Trophoblast cell (in vitro differentiated cells and primary cell): Measurements from ENCODE around the gene TLE3. TPM values are rescaled to one million over a fixed set of nuclear protein-coding genes. Genes with fewer than 3 reads are reported as not detected.
A peak's percentile ranks its signal among the peaks of the same experiment; 100 is the strongest.

Experiments used
- DNase-seq, 2 donors: peaks; one replicate each; pipeline ENCODE4 v3.0.0-alpha.2; 2016
- H2AFZ ChIP-seq: 2 replicates; pipeline ENCODE4 v1.6.1; 2013; ENCODE audit warnings: low read length, moderate library complexity, mild to moderate bottlenecking; ENCODE audit not compliant: insufficient read depth, poor library complexity
- H2AK5ac ChIP-seq: 2 replicates; pipeline ENCODE4 v1.6.1; 2013; ENCODE audit warnings: mild to moderate bottlenecking, low read length
- H2BK120ac ChIP-seq: 2 replicates; pipeline ENCODE4 v1.6.1; 2013; ENCODE audit warnings: low read length, mild to moderate bottlenecking, moderate library complexity; ENCODE audit not compliant: insufficient read depth, poor library complexity
- H2BK12ac ChIP-seq: 2 replicates; pipeline ENCODE4 v1.6.1; 2013; ENCODE audit warnings: mild to moderate bottlenecking, low read length, moderate library complexity
- H2BK5ac ChIP-seq: 2 replicates; pipeline ENCODE4 v1.6.1; 2013; ENCODE audit warnings: low read length, low read depth, moderate library complexity, mild to moderate bottlenecking; ENCODE audit not compliant: poor library complexity
- H3K14ac ChIP-seq: 2 replicates; pipeline ENCODE4 v1.6.1; 2013; ENCODE audit warnings: mild to moderate bottlenecking, low read length
- H3K18ac ChIP-seq: 2 replicates; pipeline ENCODE4 v1.6.1; 2013; ENCODE audit warnings: mild to moderate bottlenecking, low read length
- H3K23ac ChIP-seq: 2 replicates; pipeline ENCODE4 v1.6.1; 2013; ENCODE audit warnings: low read length
- H3K27ac ChIP-seq: 2 replicates; pipeline ENCODE4 v1.5.1; 2013; ENCODE audit warnings: low read depth, mild to moderate bottlenecking, inconsistent platforms, low read length, moderate library complexity
- H3K27me3 ChIP-seq: 2 replicates; pipeline ENCODE4 v1.6.1; 2013; ENCODE audit warnings: inconsistent platforms, mild to moderate bottlenecking, low read length, moderate library complexity; ENCODE audit not compliant: insufficient read depth
- H3K36me3 ChIP-seq, 2 experiments: 1 replicate in 1 of 2; 2 replicates in 1 of 2; pipeline ENCODE4 v1.6.1; 2013; ENCODE audit warnings: low read length in 2 of 2, mild to moderate bottlenecking in 2 of 2, moderate library complexity in 1 of 2; ENCODE audit not compliant: insufficient read depth in 2 of 2, control insufficient read depth in 1 of 2
- H3K4ac ChIP-seq: 2 replicates; pipeline ENCODE4 v1.6.1; 2013; ENCODE audit warnings: low read depth, mild to moderate bottlenecking, low read length, moderate library complexity
- H3K4me1 ChIP-seq, 2 experiments: 1 replicate in 1 of 2; 2 replicates in 1 of 2; pipeline ENCODE4 v1.6.1; 2013; ENCODE audit warnings: low read length in 2 of 2, mild to moderate bottlenecking in 2 of 2, moderate library complexity in 1 of 2; ENCODE audit not compliant: insufficient read depth in 2 of 2, control insufficient read depth in 1 of 2
- H3K4me2 ChIP-seq: 2 replicates; pipeline ENCODE4 v1.6.1; 2013; ENCODE audit warnings: inconsistent platforms, mild to moderate bottlenecking, low read length, moderate library complexity
- H3K4me3 ChIP-seq: 2 replicates; pipeline ENCODE4 v1.5.1; 2013; ENCODE audit warnings: mild to moderate bottlenecking, low read depth, low read length, inconsistent platforms
- H3K79me1 ChIP-seq: one replicate; pipeline ENCODE4 v1.6.1; 2013; ENCODE audit warnings: low read length
- H3K79me2 ChIP-seq: 2 replicates; pipeline ENCODE4 v1.6.1; 2013; ENCODE audit warnings: low read length, mild to moderate bottlenecking; ENCODE audit not compliant: control insufficient read depth, insufficient read depth, poor library complexity
- H3K9ac ChIP-seq: 2 replicates; pipeline ENCODE4 v1.6.1; 2013; ENCODE audit warnings: mild to moderate bottlenecking, low read length
- H3K9me3 ChIP-seq: 2 replicates; pipeline ENCODE4 v1.6.1; 2013; ENCODE audit warnings: low read depth, mild to moderate bottlenecking, control low read depth, inconsistent platforms, low read length; ENCODE audit not compliant: insufficient read depth
- H4K12ac ChIP-seq: 2 replicates; pipeline ENCODE4 v1.6.1; 2013; ENCODE audit warnings: low read depth, mild to moderate bottlenecking, low read length, moderate library complexity
- H4K8ac ChIP-seq: 2 replicates; pipeline ENCODE4 v1.6.1; 2013; ENCODE audit warnings: low read depth, mild to moderate bottlenecking, low read length, moderate library complexity
- H4K91ac ChIP-seq: one replicate; pipeline ENCODE4 v1.6.1; 2013; ENCODE audit warnings: low read depth, mild to moderate bottlenecking, low read length, moderate library complexity
- WGBS: extraction: QIAGEN DNeasy Blood & Tissue Kit; methylation state at CpG from one replicate; pipeline ENCODE4 v1.1.7; 2013; ENCODE audit warnings: missing lambda C conversion rate; ENCODE audit not compliant: insufficient read length, insufficient coverage; ENCODE audit errors: extremely low coverage; 5-methylcytosine and 5-hydroxymethylcytosine counted together
- polyA plus RNA-seq: library from polyadenylated mRNA; stranded (reverse); fragments of 200-250 nt; gene quantifications from 2 replicates; pipeline ENCODE4 v1.2.3, GENCODE V29; 2013

TLE3 gene
- 139 and 146 TPM in 2 replicates for polyA plus RNA-seq

- Histone ChIP-seq H2AK5ac (peak within 1 kb of the TSS; percentile 35), H3K4me1 (peaks cover 22 to 34% of the 10 kb centered on the region in 2 experiments), H3K9ac (peak within 1 kb of the TSS; percentile 65), H3K4me3 (peak within 1 kb of the TSS; percentile 89), H3K27ac (peak within 1 kb of the TSS; percentile 61), H2AFZ (peak within 1 kb of the TSS; percentile 73), H2BK120ac (peak within 1 kb of the TSS; percentile 88), H3K36me3 (peaks cover 0 to 4% of the 10 kb centered on the region in 2 experiments), H3K27me3 (no peaks in the 10 kb centered on the region), H4K91ac (peak within 1 kb of the TSS; percentile 78), H4K8ac (peak within 1 kb of the TSS; percentile 63), H4K12ac (no peak within 1 kb of the TSS), H3K4ac (peak within 1 kb of the TSS; percentile 96), H3K9me3 (peaks cover 2% of the 10 kb centered on the region), H3K18ac (peak within 1 kb of the TSS; percentile 93), H2BK12ac (peak within 1 kb of the TSS; percentile 71), H2BK5ac (peak within 1 kb of the TSS; percentile 64), H3K23ac (no peak within 1 kb of the TSS), H3K79me2 (peaks cover 23% of the 10 kb centered on the region), H3K14ac (peak within 1 kb of the TSS; percentile 87), H3K4me2 (peak within 1 kb of the TSS; percentile 96), H3K79me1 (peaks cover 40% of the 10 kb centered on the region)
- WGBS, result no CpG with 5 or more reads among the region's 77 CpGs
- DNase-seq, result peak; percentile 100
Observed at GRCh38 chr15:70097321-70098152, at the start of gene TLE3. Gene TLE3 (minus strand): TSS chr15:70097917. CDS start chr15:70096798, 1,119 bp downstream.

- H2BK120ac ChIP-seq, result no peak overlapping the region
- H3K27ac ChIP-seq, result no peak overlapping the region
- H3K27me3 ChIP-seq, result no peaks in the 10 kb centered on the region
- H3K79me1 ChIP-seq, result peaks cover 2% of the 10 kb centered on the region
- H4K91ac ChIP-seq, result no peak overlapping the region
- no peak for DNase-seq
- H3K4ac ChIP-seq, result no peak overlapping the region
- H3K4me2 ChIP-seq, result no peak overlapping the region
- no CpG with 5 or more reads among the region's 8 CpGs for WGBS
- no peak overlapping the region for H2BK5ac ChIP-seq
- H3K79me2 ChIP-seq, result no peaks in the 10 kb centered on the region
- no peaks in the 10 kb centered on the region for H3K9me3 ChIP-seq
- H3K14ac ChIP-seq, result no peak overlapping the region
- H2AK5ac ChIP-seq, result no peak overlapping the region
- H2AFZ ChIP-seq, result no peak overlapping the region
- no peak overlapping the region for H4K8ac ChIP-seq
- H3K36me3 ChIP-seq, result no peaks in the 10 kb centered on the region
- no peak overlapping the region for H3K18ac ChIP-seq
- no peak overlapping the region for H3K4me3 ChIP-seq
- peaks cover 0 to 9% of the 10 kb centered on the region in 2 experiments for H3K4me1 ChIP-seq
- H3K23ac ChIP-seq, result no peak overlapping the region
- H3K9ac ChIP-seq, result no peak overlapping the region
- H2BK12ac ChIP-seq, result no peak overlapping the region
- H4K12ac ChIP-seq, result no peak overlapping the region
Observed at GRCh38 chr15:70147178-70147760, 49.6 kb upstream of the TLE3 start.

GRCh38 chr15:70146771-70147170 is 49.1 kb upstream of the TLE3 start:
- no peaks in the 10 kb centered on the region for H3K9me3 ChIP-seq
- no peak overlapping the region for H4K91ac ChIP-seq
- H3K9ac ChIP-seq, result no peak overlapping the region
- H3K36me3 ChIP-seq, result no peaks in the 10 kb centered on the region
- WGBS, result no CpG with 5 or more reads among the region's 5 CpGs
- H3K27ac ChIP-seq, result no peak overlapping the region
- peaks cover 2% of the 10 kb centered on the region for H3K79me1 ChIP-seq
- no peaks in the 10 kb centered on the region for H3K79me2 ChIP-seq
- H4K12ac ChIP-seq, result no peak overlapping the region
- H2BK5ac ChIP-seq, result no peak overlapping the region
- no peak overlapping the region for H2BK12ac ChIP-seq
- H3K14ac ChIP-seq, result no peak overlapping the region
- H2AFZ ChIP-seq, result no peak overlapping the region
- H2BK120ac ChIP-seq, result no peak overlapping the region
- no peak overlapping the region for H3K4ac ChIP-seq
- DNase-seq, result no peak
- no peaks in the 10 kb centered on the region for H3K27me3 ChIP-seq
- no peak overlapping the region for H3K18ac ChIP-seq
- H2AK5ac ChIP-seq, result no peak overlapping the region
- H3K4me2 ChIP-seq, result no peak overlapping the region
- H3K23ac ChIP-seq, result no peak overlapping the region
- no peak overlapping the region for H3K4me3 ChIP-seq
- no peak overlapping the region for H4K8ac ChIP-seq
- H3K4me1 ChIP-seq, result peaks cover 0 to 6% of the 10 kb centered on the region in 2 experiments

GRCh38 chr15:70146162-70146561 is 48.4 kb upstream of the TLE3 start:
- H2BK120ac ChIP-seq, result no peak overlapping the region
- no peak overlapping the region for H3K14ac ChIP-seq
- no peak overlapping the region for H4K91ac ChIP-seq
- H3K9ac ChIP-seq, result no peak overlapping the region
- H3K18ac ChIP-seq, result no peak overlapping the region
- H3K4me3 ChIP-seq, result no peak overlapping the region
- no peak overlapping the region for H4K8ac ChIP-seq
- no peak overlapping the region for H4K12ac ChIP-seq
- no peak overlapping the region for H3K4me2 ChIP-seq
- H3K23ac ChIP-seq, result no peak overlapping the region
- H3K79me1 ChIP-seq, result peaks cover 2% of the 10 kb centered on the region
- peaks cover 0 to 6% of the 10 kb centered on the region in 2 experiments for H3K4me1 ChIP-seq
- H3K27ac ChIP-seq, result no peak overlapping the region
- no peak overlapping the region for H2BK5ac ChIP-seq
- H3K27me3 ChIP-seq, result no peaks in the 10 kb centered on the region
- no peaks in the 10 kb centered on the region for H3K36me3 ChIP-seq
- no peak for DNase-seq
- H2AFZ ChIP-seq, result no peak overlapping the region
- H3K79me2 ChIP-seq, result no peaks in the 10 kb centered on the region
- no peaks in the 10 kb centered on the region for H3K9me3 ChIP-seq
- no peak overlapping the region for H3K4ac ChIP-seq
- H2BK12ac ChIP-seq, result no peak overlapping the region
- H2AK5ac ChIP-seq, result no peak overlapping the region
